CD4-positive, alpha-beta T cell treated with Interleukin-2 at 100 ng/mL for 4 hours (primary cell): ENCODE results near the gene USP20.

ENCODE experiments used
- DNase-seq: peaks from one replicate; pipeline ENCODE4 v3.0.0-alpha.2; 2020; ENCODE audit warnings: low spot score

Gene USP20

DNA sequence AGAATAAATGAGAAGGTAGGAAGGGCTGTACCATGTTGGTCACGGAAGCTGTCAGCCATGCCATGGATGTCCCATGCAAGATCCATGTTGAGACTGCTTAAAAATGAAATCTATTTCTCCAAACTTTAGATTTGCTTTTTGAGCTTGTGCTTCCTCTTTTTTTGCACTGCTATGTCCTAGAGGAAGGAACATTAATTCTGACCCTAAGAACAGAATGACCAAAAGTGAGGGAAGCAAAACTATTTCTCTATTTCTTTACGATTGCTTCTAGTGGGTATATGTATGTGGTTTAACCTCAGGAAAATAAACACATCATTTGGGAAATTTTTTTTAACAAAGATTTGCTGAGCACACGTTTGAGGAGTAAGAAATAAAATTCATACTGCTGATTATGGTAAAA, 84.6 kb downstream of the USP20 start:
- no peak for DNase-seq

GRCh38 chr9:129921905-129922304, 86.6 kb downstream of the USP20 start:
- DNase-seq: no peak

DNA sequence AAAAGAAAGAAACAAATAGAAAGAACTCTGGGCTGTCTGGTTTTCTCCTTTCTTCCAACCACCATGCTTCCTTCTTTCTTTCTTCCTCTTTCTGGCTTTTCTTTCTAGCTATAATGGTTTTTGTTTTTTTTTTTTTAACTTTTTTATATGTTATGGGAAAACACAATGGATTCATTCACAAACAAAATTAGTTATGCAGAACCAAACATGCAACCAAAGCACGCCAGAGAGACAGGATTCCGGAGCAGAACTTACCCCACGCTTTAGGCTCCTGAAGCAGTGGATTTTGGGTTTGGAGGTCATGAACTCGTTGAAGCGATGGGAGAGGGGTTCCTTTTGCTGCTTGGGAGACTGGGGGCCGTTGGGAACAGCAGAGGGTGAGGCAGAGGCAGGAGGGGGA, 88.3 kb downstream of the USP20 start:
- no peak for DNase-seq

- no peak for DNase-seq
These were observed 94.4 kb downstream of the USP20 start for GRCh38 chr9:129929496-129930125.

DNA sequence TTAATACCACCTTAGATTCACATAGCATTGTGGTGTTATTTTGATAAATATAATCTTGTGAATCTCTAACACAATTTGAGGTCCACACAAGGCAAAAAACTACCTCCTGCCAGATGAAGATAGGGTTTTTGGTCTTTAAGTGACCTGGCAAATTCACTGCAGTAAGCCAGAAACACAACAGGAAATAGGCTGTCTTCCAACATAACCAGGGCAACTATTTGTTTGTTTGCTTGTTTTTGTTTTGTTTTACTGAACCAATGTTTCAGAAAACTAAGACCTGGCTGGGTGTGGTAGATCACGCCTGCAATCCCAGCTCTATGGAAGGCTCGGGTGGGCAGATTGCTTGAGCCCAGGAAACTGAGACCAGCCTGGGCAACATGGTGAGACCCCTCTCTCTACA, 95.5 kb downstream of the USP20 start:
- DNase-seq: peak; percentile 31
